MV-4-11 (cell line): Measurements from ENCODE around the gene ASB6.

Experiments
- DNase-seq: peaks from one replicate; lab custom pipeline; 2025; lab: John Stamatoyannopoulos, UW

The ASB6 gene

DNA sequence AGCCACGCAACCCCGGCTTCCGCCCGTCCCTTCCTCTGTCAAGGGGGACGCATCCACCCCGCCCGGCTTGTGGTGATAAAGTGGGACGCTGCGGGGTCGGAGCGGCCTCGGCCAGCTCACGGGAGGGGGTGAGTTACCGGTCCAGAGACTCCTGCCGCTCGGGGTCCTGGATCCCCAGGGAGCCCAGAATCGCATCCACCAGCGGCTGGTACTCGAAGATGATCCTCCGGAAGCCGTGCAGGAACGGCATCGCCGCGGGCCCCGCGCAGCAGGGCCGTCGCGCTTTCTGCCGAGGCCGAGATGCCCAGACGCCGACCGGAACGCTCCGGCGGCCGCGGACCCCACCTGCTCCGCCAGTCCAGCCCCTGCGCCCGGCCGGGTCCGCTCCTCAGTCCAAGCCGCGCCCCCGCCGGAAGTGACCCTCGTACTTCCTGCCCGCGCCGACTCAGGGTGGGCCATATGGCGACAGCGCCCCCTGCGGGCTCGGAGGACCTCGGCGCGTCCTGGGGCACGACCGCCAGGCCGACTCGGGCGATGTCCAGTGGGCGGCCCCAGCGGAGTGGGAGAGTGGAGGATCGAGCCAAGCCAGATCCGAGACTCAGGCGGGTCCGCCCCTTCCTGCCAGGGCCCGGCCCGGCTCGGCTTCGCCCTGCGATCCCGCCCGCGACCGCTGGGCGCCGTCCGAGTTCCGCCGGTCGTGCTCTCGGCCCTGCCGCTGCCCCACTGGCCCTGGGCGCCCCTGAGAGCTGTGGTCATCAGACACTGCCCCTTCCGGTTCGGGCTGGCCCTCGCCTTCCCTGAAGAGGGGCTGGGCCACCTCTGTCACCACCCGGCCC is at the start of gene ASB6:
Gene ASB6, minus strand, starts transcription at position 402 of the 836 bp plus-strand sequence. Its CDS starts 152 bp downstream, at position 250.
- peak; percentile 89 for DNase-seq

DNA sequence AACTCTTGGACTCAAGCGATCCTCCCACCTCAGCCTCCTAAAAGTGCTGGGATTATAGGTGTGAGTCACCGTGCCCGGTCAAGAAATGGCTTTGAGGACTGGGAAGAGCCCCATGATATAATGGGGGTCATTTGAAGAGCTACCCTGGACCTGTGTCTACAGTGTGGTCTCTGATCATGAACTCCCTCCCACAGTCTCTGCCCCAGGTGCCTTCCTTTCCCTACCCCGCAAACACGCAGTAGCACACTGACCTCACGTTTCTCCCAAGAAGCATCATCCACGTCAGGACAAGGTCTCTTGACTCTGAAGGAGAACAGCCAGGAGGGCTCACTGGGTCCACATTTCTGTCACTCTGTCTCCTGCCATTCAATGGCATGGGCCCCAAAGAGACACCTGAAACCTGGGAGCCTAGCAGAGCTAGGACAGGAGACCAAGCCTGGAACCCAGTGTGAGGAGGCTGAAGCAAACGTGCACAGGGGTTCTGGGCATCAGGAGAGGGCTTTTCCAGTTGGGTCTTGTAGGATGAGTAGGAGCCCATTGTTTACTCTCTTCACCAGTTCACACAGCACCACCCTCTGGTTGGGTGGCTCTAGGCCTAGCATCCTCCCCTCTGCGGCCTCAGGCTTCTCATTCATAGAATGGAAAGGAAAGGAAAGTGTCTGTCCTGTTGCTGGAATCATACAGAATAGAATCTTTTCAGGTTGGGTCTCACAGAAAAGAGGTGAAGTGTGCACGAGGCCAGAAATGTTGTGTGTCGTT is 46.5 kb upstream of the ASB6 start:
- no peak for DNase-seq

DNA sequence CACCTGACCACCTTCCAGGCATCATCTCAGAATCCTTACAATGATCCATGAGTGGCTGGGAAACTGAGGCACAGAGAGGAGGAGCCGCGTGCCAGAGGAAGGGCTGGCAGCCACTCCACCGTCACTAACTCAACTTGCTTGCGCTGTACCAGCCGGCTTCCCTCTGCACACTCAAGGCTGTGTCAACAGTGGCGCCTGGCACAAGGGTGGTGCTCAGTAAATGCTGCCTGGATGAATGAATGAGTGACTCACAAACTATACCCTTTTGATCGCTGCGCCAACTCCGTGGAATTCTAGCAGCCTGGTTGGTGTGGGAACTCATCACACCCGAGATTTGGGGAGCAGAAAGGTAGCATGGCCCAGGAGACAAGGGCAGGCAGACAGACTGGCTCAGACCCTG is 45.4 kb upstream of the ASB6 start:
- DNase-seq = no peak

GRCh38 chr9:129686736-129687135 is 44.8 kb upstream of the ASB6 start:
- DNase-seq = no peak

- no peak for DNase-seq
These were observed 43.9 kb upstream of the ASB6 start for GRCh38 chr9:129685933-129686259.

GRCh38 chr9:129685220-129685932 is 43.4 kb upstream of the ASB6 start:
- no peak for DNase-seq

- no peak for DNase-seq
These were observed 40.4 kb upstream of the ASB6 start for GRCh38 chr9:129682381-129682780.

GRCh38 chr9:129681924-129682323 is 40.0 kb upstream of the ASB6 start:
- no peak for DNase-seq

GRCh38 chr9:129679537-129679936 is 37.6 kb upstream of the ASB6 start:
- no peak for DNase-seq

DNA sequence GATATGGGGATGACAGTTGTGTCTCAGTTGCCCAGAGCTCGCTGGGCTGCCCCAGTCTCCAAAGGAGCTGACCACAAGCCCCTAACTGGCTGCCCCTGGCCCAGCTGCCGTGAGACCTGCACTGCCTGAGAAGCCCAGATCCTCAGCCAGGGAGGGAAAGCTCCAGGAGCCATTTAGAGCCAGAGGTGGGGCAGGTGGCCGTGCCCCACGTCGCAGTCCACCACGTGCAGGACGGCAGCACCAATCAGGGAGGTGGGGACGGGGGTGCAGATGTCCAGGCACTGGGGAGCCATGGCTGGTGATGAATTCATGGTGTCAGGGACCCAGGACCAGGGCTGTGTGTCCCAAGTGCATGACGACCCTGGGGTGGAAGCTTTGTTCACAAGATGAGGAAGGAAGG is 36.9 kb upstream of the ASB6 start:
- no peak for DNase-seq

DNA sequence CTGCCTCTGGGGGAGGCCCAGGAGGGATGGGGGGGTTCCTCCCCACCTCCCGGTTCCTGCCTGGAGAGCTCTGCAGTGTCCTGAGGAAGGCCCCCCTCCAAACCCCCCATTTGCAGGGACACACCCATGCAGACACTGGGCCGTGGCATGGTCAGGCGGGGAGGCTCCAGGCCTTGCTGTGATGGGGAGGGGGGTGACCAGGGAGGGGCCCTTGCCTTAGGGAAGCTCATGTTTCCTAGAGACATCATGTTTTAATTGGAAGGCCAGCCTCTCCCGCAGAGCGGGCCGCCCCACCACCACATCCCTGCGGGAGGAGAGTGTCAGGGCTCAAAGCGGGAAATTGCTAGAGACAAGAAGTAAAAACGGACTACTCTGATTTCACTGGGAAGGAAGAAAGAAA is 35.5 kb upstream of the ASB6 start:
- no peak for DNase-seq

GRCh38 chr9:129676975-129677374 is 35.0 kb upstream of the ASB6 start:
- DNase-seq = no peak

- no peak for DNase-seq
These were observed 34.3 kb upstream of the ASB6 start for GRCh38 chr9:129676287-129676686.

GRCh38 chr9:129675620-129676019 is 33.7 kb upstream of the ASB6 start:
- DNase-seq = no peak

DNA sequence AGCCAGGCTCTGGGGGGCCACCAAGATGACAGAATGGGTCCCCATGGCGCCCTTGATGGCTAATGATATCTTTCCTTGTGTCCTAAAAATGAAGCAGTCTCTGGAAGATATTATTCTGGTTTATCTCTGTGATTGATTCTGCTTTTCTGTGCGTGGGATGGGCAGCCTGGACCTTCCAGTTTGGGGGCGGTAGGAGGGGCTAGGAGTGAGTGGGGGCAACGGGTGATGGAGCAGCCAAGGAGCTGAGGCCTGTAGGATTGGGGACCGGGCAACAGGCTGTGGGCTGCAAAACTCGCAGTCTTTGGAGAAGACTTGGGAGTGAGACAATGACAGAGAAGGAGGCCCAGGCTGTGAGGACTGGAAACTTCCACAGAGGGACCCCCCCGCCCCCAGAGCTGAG is 32.3 kb upstream of the ASB6 start:
- no peak for DNase-seq

DNA sequence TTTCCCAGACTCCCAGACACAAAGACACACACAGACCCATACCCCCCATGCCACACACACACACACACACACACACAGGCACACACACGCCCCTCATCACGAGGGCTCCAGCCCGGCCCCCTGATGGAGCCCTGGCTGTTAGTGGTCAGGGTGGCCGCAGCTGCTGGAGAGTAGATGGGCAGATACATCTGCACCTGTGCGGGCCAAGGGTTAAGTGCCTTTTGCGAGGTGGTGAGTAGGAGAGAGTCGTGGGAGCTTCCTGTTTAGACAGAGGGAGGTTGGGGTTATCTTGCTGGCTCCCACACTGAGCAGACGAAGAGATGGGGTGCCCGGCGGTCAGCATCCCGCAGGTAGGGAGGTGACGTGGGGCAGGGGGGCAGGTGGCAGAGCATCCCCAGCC is 31.7 kb upstream of the ASB6 start:
- no peak for DNase-seq

- DNase-seq = no peak
These were observed 30.8 kb upstream of the ASB6 start for GRCh38 chr9:129672702-129673101.

- no peak for DNase-seq
These were observed 29.6 kb upstream of the ASB6 start for GRCh38 chr9:129671519-129671918.

DNA sequence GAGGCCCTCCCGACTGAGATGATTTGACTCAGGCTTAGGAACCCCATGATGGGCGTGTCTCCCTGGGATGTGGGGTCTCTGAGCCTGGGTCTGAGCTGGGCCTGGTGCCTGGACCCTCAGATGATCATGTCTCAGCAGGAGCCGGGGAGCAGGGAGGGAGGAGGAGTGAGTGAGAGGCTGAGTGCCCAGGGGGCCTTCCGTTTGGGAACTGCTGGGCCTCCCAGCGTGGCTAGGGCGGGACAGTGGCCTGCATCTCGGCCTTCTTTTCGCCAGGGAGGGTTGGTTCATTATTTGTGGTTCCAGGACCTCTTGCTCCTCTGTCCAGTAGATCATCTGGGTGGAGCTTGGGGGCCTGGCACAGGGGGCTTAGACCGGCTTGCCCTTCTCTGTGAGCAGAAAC is 29.1 kb upstream of the ASB6 start:
- DNase-seq = no peak

DNA sequence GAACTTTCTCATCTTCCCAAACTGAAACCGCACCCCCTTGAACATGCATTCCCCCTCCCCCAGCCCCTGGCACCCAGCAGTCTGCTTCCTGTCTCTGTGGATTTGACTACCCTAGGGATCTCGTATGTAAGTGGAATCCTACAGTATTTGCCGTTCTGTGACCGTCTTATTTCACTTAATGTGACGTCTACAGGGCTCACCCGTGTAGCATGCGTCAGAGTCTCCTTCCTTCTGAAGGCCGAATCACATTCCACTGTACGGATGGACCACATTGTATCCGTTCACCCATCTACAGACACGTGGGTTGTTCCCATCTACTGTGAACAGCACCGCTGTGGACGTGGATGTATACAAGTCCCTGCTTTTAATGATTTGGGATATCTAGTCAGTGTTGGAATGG is 28.0 kb upstream of the ASB6 start:
- no peak for DNase-seq

DNA sequence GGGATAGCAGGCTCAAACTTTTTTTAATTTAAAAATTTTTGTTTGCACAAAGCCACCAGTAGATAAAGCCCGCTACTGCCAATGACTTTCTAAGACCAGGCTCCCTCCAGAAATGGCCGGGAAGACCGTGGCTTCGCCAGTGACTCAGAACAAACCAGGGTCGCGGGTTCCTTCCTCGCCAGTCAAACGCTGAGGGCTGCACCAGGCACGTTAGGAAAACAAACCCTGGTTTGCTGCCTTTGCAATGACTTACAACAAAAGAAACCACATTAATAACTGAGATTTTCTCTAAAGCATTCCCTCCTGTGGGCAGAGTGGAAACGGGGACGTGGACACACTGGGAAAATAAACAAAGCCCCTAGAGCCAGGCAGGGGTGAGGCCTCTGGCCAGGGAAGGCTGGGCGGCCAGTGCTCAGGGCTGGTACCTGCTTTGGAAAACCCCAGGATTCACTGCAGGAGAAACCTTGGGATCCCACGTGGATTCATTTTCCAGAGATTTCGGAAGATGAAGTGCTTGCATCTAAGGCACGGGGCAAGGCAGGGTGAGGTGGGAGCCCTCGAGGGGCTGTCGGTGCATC is 27.3 kb upstream of the ASB6 start:
- no peak for DNase-seq

DNA sequence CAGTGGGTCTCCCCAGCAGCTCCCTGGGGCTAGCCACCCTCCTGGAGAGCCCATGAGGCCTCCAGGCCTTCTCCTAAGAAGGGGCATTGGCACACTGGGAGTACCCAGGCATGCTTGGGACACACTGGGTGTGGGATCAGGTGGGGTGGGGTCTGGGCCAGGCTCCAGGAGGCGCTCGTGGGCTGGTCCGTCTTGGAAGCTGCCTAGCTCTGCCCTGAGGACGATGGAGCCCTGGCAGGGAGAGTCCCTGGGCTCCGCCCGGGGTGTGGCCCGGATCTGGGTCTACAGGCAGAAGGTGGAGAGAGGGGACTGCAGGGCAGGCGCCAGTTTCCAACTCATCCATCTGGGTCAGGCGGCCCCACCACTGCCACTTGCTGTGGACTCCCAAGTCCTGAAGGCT is 25.9 kb upstream of the ASB6 start:
- DNase-seq = no peak

GRCh38 chr9:129667378-129667777 is 25.4 kb upstream of the ASB6 start:
- no peak for DNase-seq
